Endothelial cell (in vitro differentiated cells): ENCODE measurements around the gene TPP1. TPM values are rescaled to one million over a fixed set of nuclear protein-coding genes. Genes with fewer than 3 reads are reported as not detected.

Experiments
- DNase-seq: peaks from one replicate; pipeline ENCODE4 v3.0.0; 2021; ENCODE audit warnings: low spot score
- H3K27ac Mint-ChIP-seq: one replicate; pipeline ENCODE4 v1.8.0; 2021; ENCODE audit warnings: mixed read lengths, inconsistent platforms; ENCODE audit not compliant: unreplicated experiment
- H3K27me3 Mint-ChIP-seq: one replicate; pipeline ENCODE4 v1.8.0; 2021; ENCODE audit warnings: mild to moderate bottlenecking, moderate library complexity, mixed read lengths, inconsistent platforms; ENCODE audit not compliant: unreplicated experiment
- H3K36me3 Mint-ChIP-seq: one replicate; pipeline ENCODE4 v1.8.0; 2021; ENCODE audit warnings: mild to moderate bottlenecking, low read depth, mixed read lengths, inconsistent platforms; ENCODE audit not compliant: unreplicated experiment
- H3K4me1 Mint-ChIP-seq: one replicate; pipeline ENCODE4 v1.8.0; 2021; ENCODE audit warnings: mild to moderate bottlenecking, mixed read lengths, inconsistent platforms; ENCODE audit not compliant: unreplicated experiment
- H3K4me3 Mint-ChIP-seq: one replicate; pipeline ENCODE4 v1.8.0; 2021; ENCODE audit warnings: mild to moderate bottlenecking, mixed read lengths, inconsistent platforms; ENCODE audit not compliant: unreplicated experiment
- H3K9me3 Mint-ChIP-seq: one replicate; pipeline ENCODE4 v1.8.0; 2021; ENCODE audit warnings: mixed read lengths, inconsistent platforms; ENCODE audit not compliant: unreplicated experiment
- CTCF ChIP-seq: fragments of 200-600 bp; sonication (generic); IDR thresholded peaks from one replicate; pipeline ENCODE4 v1.5.0; 2021; ENCODE audit warnings: antibody characterized with exemption; ENCODE audit not compliant: unreplicated experiment
- total RNA-seq: library from RNA; stranded (reverse); fragmentation: NEBNext Ultra II Directional; extraction: Animal tissue kit (Norgen Biotek cat#: 25700); gene quantifications from one replicate; pipeline ENCODE4 v1.2.1, GENCODE V29; 2021; ENCODE audit not compliant: unreplicated experiment

TPP1 gene
- total RNA-seq, 1 donor from 2014 or later: 52.9 TPM

- Mint-ChIP-seq H3K4me3 (no peak overlapping the region), H3K9me3 (no peaks in the 10 kb centered on the region), H3K27me3 (no peaks in the 10 kb centered on the region), H3K4me1 (peaks cover under 1% of the 10 kb centered on the region), H3K27ac (no peak overlapping the region), H3K36me3 (no peaks in the 10 kb centered on the region)
- TF ChIP-seq CTCF: no peak
- no peak for DNase-seq
Observed at GRCh38 chr11:6650104-6650503, 30.9 kb upstream of the TPP1 start.

- peaks cover 5% of the 10 kb centered on the region for H3K4me1 Mint-ChIP-seq
- no peak overlapping the region for H3K4me3 Mint-ChIP-seq
- H3K27me3 Mint-ChIP-seq: no peaks in the 10 kb centered on the region
- TF ChIP-seq CTCF: no peak
- no peak overlapping the region for H3K27ac Mint-ChIP-seq
- no peaks in the 10 kb centered on the region for H3K9me3 Mint-ChIP-seq
- no peaks in the 10 kb centered on the region for H3K36me3 Mint-ChIP-seq
- no peak for DNase-seq
Observed at GRCh38 chr11:6648501-6648900, 29.3 kb upstream of the TPP1 start.

- TF ChIP-seq CTCF: no peak
- H3K4me3 Mint-ChIP-seq: no peak overlapping the region
- no peak for DNase-seq
- no peak overlapping the region for H3K27ac Mint-ChIP-seq
- H3K36me3 Mint-ChIP-seq: no peaks in the 10 kb centered on the region
- no peaks in the 10 kb centered on the region for H3K27me3 Mint-ChIP-seq
- no peaks in the 10 kb centered on the region for H3K9me3 Mint-ChIP-seq
- peaks cover 5% of the 10 kb centered on the region for H3K4me1 Mint-ChIP-seq
Observed at GRCh38 chr11:6647836-6648235, 28.6 kb upstream of the TPP1 start.

GRCh38 chr11:6646918-6647679, 27.9 kb upstream of the TPP1 start:
- H3K4me3 Mint-ChIP-seq: no peak overlapping the region
- DNase-seq: no peak
- TF ChIP-seq CTCF: no peak
- no peaks in the 10 kb centered on the region for H3K36me3 Mint-ChIP-seq
- no peaks in the 10 kb centered on the region for H3K9me3 Mint-ChIP-seq
- peaks cover 5% of the 10 kb centered on the region for H3K4me1 Mint-ChIP-seq
- no peaks in the 10 kb centered on the region for H3K27me3 Mint-ChIP-seq
- H3K27ac Mint-ChIP-seq: no peak overlapping the region

- H3K4me3 Mint-ChIP-seq: no peak overlapping the region
- H3K9me3 Mint-ChIP-seq: no peaks in the 10 kb centered on the region
- H3K4me1 Mint-ChIP-seq: peaks cover 5% of the 10 kb centered on the region
- no peaks in the 10 kb centered on the region for H3K36me3 Mint-ChIP-seq
- no peaks in the 10 kb centered on the region for H3K27me3 Mint-ChIP-seq
- no peak overlapping the region for H3K27ac Mint-ChIP-seq
- no peak for TF ChIP-seq CTCF
- DNase-seq: no peak
Observed at GRCh38 chr11:6646576-6646917, 27.3 kb upstream of the TPP1 start.
